Activated effector memory CD4-positive, alpha-beta T cell treated with anti-CD3 and anti-CD28 coated beads, Interleukin-2, amount 50 U/mL, for 16 hours (primary cell): Measurements from ENCODE around the gene NT5C.
"Not testable (repeated sequence)": the region's sequence is repeated elsewhere in the genome, so short reads cannot be mapped to it uniquely, and the experiment has no call there.

Experiments used
- DNase-seq: peaks from one replicate; pipeline ENCODE4 v3.0.0-alpha.2; 2020

Gene NT5C

GRCh38 chr17:75131278-75132017 lies at the start of gene NT5C:
Gene NT5C, minus strand, starts transcription at chr17:75131742. Its CDS starts 35 bp downstream, at chr17:75131707.
- DNase-seq, result peak; percentile 88

DNA sequence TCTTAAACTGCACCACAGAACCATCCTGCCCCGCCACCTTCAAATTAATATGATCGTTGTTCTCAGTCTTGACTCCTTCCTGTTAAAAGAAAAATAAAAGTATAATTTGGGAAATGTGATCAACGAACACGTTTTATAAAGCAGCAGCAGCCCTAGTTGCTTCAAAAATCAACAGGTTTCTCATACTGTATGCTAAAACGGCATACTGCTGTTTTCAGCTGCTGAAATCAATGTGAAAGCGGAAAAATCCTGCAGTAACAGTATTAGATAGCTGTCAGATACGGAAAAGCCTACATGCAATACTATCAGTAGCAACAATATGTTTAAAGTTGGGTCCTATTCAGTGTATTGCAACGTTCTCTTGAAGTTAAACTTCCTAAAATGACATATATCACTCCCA lies 49.6 kb upstream of the NT5C start:
- DNase-seq, result no peak

DNA sequence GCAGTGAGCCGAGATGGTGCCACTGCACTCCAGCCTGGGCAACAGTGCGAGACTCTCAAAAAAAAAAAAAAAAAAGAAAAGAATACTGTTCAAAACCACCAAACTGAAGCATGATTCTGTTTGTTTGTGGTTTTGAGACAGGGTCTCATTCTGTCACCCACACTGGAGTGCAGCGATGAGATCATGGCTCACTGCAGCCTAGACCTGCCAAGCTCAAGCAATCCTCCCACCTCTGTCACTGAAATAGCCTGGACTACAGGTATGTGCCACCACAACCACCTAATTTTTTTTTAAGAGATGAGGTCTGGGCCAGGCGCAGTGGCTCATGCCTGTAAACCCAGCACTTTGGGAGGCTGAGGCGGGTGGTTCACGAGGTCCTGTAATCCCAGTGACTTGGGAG lies 46.9 kb upstream of the NT5C start:
- DNase-seq, result no peak

- no peak for DNase-seq
These were observed 45.1 kb upstream of the NT5C start for GRCh38 chr17:75176625-75177024.

GRCh38 chr17:75174996-75175395 lies 43.5 kb upstream of the NT5C start:
- no peak for DNase-seq

GRCh38 chr17:75173526-75173925 lies 42.0 kb upstream of the NT5C start:
- no peak for DNase-seq

- peak; percentile 47 for DNase-seq
These were observed 37.5 kb upstream of the NT5C start for GRCh38 chr17:75168998-75169397.

- DNase-seq, result peak; percentile 28
These were observed 33.1 kb upstream of the NT5C start for GRCh38 chr17:75164606-75165005.

DNA sequence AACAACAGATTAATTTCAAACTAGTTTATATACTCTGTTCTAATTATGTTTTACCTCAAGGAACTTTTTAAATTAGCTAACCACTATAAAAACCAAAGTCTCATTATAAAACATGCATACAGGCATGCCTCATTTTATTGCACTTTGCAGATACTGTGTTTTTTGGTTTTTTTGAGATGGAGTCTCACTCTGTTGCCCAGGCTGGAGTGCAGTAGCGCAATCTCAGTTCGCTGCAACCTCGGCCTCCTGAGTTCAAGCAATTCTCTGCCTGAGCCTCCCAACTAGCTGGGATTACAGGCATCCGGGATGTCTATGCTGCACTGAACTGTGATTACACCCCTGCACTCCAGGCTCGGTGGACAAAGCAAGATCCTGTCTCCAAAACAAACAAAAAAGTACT lies 31.5 kb upstream of the NT5C start:
- DNase-seq, result peak; percentile 16

- DNase-seq, result no peak
These were observed 28.7 kb upstream of the NT5C start for GRCh38 chr17:75160211-75160610.

DNA sequence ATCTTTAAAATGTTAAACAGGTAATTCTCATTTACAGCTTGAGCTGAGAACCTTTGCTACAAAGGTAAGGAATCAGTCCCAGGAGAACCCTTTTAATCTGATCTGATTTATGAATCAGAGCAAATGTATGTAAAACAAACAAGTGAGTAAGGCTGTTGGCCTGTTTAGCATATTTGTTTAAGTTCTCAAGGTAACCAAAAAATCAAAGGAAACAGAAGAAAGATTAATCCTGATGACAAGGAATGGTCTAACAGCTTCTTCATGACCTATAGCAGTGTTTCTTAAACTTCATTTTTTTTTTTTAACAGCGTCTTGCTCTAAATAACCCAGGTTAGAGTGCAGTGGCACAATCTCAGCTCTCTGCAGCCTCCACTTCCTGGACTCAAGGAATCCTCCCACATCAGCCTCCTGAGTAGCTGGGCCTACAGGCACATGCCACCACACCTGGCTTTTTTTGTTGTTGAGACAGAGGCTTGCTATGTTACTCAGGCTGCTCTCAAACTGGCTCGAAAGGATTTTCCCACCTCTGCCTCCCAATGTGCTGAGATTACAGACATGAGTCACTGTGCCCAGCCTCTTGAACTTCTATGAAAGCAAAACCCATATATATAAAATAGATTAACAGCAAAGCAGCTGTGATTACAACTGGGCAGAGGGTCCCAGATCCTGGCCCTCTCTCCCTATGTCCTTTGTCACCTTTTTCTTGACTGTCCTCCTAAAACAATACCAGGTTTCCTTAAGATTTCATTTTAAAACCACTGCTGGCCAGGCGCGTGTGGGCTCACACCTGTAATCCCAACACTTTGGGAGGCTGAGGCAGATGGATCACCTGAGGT lies 27.9 kb upstream of the NT5C start:
- DNase-seq, result peak; percentile 37

- not testable (repeated sequence) for DNase-seq
These were observed 26.9 kb upstream of the NT5C start for GRCh38 chr17:75158480-75158879.

- peak; percentile 27 for DNase-seq
These were observed 23.7 kb upstream of the NT5C start for GRCh38 chr17:75155191-75155601.

GRCh38 chr17:75154195-75155106 lies 22.9 kb upstream of the NT5C start, which contains the start of gene JPT1:
Gene JPT1, minus strand, starts transcription at chr17:75154512. Its CDS starts 115 bp downstream, at chr17:75154397.
- DNase-seq, result peak; percentile 99

GRCh38 chr17:75153780-75154194 lies 22.2 kb upstream of the NT5C start:
- peak; percentile 73 for DNase-seq

DNA sequence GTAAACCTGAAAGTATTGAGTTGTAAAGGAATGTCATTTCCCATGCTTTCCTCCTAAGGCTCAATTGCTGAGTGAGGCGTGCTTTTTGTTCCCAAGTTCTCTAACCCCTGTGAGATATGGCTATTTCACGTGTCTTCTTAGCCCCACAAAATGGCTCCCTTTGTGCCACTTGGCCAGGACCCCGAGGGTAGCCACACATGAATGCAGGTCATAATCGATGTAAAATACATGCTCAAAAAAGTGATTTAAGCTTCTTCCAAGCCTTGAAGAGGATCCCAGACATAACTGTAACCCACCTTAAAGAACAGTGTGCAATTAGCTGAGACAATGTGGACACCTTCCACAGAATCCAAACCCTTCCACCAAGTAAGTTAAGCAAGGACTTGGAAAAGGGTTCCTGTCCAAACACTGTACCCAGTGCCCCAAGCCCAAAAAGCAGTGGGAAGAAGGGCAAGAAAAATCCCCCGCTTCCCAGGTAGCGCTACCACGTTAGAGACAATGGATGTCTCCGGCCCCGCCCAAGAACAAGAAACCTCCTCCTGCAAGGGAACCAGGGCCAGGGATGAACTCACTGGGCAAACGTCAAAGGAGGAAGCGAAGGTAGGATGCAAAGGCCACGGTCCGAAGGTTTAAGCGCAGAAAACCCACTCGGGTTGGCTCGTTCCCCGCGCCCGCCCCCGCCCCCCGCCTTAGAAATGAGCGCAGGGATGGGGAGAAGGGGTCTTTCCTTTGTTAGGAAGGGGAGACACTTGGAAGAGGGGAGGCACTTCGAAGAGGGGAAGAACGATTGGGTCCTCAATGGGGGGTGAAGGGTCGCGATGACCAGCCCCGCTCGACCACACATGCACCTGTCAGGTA lies 21.6 kb upstream of the NT5C start:
- DNase-seq, result peak; percentile 74

GRCh38 chr17:75152523-75152921 lies 21.0 kb upstream of the NT5C start:
- DNase-seq, result no peak

- no peak for DNase-seq
These were observed 20.4 kb upstream of the NT5C start for GRCh38 chr17:75151930-75152329.

- DNase-seq, result peak; percentile 19
These were observed 16.5 kb upstream of the NT5C start for GRCh38 chr17:75147878-75148546.

- DNase-seq, result no peak
These were observed 15.1 kb upstream of the NT5C start for GRCh38 chr17:75146592-75146991.

GRCh38 chr17:75144816-75145512 lies 13.4 kb upstream of the NT5C start:
- DNase-seq, result peak; percentile 38
